ELF-1 (cell line): ENCODE data around the gene PRRT1B.

Experiments used
- DNase-seq: peaks from one replicate; pipeline ENCODE4 v3.0.0-alpha.2; 2016; ENCODE audit warnings: low read depth, low spot score

Gene PRRT1B

GRCh38 chr9:131594906-131595665, 49.8 kb downstream of the PRRT1B start:
- no peak for DNase-seq

GRCh38 chr9:131595696-131596429, 50.5 kb downstream of the PRRT1B start:
- DNase-seq, result no peak

DNA sequence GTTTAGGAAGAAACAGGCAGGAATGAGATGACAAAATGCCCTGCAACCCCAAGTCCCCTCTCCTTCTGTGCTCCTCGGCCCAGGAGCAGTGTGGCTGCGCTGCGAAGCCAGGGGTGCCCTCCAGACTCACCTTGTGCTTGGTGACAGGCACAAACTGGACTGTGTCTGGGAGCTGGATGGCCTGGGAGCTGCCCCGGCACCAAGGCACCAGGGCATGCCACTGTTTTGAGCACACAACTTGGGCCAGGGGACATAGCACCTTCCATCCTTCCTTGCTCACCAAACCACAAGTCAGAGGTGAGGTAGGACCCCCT, 51.1 kb downstream of the PRRT1B start:
- DNase-seq, result no peak

DNA sequence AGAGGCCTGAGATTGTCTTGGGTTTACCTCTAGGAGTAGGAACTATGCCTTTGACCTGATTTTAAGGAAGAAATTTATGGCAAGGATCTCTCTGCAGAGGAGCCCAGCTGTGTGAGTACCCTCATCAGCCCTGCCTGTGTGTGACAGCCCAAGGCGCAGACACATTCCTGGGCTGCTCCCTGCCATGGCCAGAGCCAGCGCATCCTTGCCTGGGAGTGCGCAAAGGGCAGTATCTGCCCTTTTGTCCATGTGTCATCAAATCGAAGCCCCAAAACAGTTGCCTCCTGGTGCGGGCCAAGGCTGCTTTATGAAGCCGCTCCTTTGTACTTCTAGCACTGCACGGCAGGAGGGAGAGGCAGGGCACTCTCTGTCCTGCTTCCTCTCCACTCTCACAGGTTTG, 51.9 kb downstream of the PRRT1B start:
- DNase-seq, result no peak

DNA sequence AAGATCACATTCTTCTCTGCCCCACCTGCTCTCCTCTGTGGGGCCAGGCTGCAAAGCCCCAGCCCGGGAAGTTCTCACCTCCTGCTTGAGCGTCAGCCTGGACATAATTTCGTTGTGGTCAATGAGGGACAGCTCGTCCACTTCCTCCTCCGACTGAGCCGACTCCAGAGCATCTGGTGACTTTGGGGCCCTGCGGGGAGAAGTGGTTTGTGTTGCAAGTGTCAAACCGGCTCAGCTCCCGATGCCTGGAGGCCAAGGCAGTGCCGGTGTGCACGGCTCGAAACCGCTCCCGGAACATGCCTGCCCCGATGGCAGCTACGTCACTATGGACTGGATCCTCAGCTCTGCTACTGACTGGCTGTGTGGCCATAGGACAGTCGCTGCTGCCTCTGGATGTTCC, 52.8 kb downstream of the PRRT1B start:
- DNase-seq, result peak; percentile 26

DNA sequence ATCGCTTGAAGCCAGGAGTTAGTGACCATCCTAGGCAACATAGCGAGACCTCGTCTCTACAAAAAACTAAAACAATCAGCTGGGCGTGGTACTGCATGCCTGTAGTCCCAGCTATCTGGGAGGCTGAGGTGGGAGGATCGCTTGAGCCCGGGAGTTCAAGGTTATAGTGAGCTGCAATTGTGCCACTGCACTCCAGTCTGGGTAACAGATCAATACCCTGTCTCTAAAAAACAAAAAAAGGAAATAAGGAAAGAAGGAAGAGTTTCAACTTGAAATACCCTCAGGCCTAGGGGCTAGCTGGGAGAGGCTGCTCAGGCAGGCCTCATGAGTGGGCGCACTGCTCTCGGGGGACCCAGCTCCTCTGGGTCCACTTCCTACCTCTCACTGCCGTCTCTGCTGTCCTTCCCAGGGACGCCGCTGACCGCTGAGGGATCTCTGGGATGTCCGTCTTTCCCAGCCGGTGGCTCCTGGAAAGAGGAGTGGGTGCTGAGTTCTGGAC, 56.4 kb downstream of the PRRT1B start:
- DNase-seq, result no peak

DNA sequence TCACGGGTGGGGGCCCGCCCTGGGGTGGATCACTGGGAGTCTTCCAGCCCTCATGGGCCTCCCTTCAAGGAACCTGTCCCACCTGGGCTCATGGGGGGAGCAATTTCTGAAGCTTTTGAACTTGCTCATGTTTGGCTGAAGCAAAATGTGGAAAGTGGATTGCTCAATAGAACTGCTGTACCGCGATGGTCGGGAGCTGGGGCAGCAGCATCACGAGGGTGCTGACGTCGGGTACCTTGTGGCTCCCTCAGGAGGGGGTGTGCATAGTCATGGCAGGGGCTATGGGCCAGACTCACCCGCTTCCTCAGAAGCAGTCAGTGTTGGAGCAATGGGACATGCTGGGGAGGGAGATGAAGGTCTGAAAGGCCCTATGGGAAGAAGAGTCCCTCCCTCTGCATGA, 57.9 kb downstream of the PRRT1B start:
- DNase-seq, result no peak

- DNase-seq, result peak; percentile 68
Measured at GRCh38 chr9:131603711-131604439, 58.6 kb downstream of the PRRT1B start.

DNA sequence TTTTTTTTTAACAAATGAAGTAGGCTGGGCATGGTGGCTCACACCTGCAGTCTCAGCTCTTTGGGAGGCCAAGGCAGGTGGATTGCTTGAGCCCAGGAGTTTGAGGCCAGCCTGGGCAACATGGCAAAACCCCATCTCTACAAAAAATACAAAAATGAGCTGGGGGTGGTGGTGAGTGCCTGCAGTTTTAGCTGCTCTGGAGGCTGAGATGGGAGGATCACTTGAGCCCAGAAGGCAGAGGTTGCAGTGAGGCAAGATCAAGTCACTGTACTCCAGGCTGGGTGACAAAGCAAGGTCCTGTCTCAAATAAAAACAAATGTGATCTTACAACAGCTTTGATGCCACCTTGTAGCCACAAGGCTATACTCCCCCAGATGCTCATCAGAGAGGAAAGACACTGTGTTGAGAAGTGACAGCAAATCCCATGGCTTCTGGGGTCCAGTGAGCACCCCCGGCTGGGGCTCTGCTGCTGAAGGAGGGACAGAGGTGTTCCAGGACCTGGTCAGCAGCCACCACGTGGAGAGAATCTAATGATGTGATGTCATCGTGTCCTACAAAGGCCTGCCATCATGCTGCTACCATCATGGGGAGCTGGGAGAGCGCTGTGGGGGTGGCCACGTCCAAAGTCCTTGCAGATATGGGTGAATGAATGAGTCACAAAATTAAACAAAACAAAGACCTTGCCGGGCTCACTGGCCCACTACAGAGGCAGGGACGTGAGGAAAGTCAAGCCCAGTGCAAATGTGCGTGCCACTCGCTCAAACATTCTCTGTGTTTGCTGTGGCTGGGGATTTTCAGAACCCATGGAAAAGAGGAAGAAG, 60.7 kb downstream of the PRRT1B start:
- DNase-seq, result no peak

DNA sequence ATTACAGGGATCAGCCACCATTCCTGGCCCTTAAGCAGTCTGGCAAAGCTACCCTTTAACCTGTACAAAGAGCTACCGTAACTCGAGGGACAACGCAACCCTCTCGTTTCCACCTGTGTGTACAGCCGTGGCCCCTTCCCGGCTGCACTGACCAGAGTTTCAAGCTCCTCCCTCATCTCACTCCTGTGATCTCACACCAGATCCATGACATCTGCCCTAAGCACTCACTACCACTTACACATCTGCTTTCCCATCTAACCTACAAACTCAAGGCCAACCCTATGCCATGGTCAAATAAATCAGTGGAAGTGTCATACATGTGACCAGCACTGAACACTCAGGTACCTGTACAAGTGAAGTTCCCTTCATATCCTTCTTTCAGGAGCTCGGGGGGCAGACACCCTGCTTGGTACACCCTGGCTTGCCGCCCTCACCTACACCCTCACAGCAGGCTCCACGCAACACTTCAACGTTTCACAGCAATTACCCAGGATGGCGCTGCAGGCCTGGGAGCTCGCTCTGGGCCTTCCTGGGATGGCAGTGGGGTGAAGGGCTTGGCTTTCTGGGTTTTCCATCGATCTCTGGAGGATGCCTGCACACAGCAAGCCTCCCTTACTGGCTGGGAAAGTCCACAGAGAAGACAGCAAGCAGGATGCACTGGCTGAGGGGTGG, 61.7 kb downstream of the PRRT1B start:
- DNase-seq, result no peak

DNA sequence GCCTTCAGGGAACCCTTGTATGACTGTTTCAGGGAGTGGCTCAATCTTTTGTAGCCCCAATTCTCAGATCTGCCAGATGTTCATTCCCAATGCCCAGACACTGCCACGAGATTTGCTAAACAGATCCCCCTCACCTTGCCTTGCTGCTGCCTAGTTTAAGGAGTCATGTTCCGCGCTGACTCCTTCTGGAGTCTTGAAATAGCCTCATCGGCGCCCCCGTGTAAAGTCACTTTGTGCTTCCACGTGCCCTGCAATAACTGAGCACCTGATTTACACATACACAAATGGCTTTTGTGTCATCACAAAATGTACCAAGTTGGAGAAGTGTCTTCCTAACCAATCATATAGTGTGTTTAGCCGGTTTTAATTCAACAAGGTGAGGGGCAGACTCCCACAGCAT, 62.3 kb downstream of the PRRT1B start:
- DNase-seq, result no peak

DNA sequence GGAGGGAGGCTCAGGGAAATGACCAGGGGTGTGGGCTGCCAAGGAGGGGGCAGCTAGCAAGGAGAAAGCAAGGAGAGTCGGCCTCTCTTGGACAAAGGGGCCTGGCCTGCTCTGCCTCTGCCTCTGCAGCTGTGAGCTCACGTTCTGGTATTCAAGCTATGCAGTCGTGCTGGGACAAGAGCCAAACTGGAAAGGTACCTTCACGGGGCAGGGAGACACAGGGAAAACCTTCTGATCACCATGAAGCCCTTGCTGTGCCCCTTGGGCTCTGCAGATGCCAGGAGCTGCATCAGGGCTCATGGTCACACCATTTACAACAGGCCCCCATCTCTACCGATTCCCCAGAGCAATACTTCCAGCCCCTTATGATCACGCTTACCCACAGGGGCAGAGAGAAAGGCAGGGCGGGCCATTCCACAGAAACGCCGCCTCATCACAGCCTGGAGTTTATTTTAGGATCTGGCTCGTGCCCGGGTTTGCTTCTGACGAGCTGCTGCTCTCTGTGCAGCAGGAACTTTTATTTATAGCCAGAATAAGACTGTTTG, 63.2 kb downstream of the PRRT1B start:
- peak; percentile 92 for DNase-seq
